GM12878 (cell line): ENCODE measurements around the gene PPP1R7. TPM values are rescaled to one million over a fixed set of nuclear protein-coding genes. Genes with fewer than 3 reads are reported as not detected.

Experiments used
- ATAC-seq: fragments of 200-7000 bp; cut with Tn5 transposase; 3 replicates; pipeline ENCODE4 v1.9.1; 2020; ENCODE audit warnings: mild to moderate bottlenecking, moderate library complexity
- BruUV-seq: library from RNA; stranded (reverse); fragments of 400-500 nt; replicated peaks from 2 replicates; lab custom pipeline; 2021; lab: Mats Ljungman, UMichigan
- CTCF ChIA-PET: fragments of 300-600 bp; sonication (Branson Sonifier 250); formaldehyde crosslinking; extraction: SDS; loops from one replicate; lab custom pipeline; 2021; ENCODE audit warnings: inconsistent platforms; lab: Yijun Ruan, JAX
- POLR2A ChIA-PET: fragments of 350-600 bp; formaldehyde crosslinking; extraction: SDS; loops from one replicate; lab custom pipeline; 2021; ENCODE audit warnings: inconsistent platforms; lab: Charles Lee
- RAD21 ChIA-PET: fragments of 300-600 bp; sonication (Branson Sonifier 250); formaldehyde crosslinking; loops from one replicate; lab custom pipeline; 2023; ENCODE audit warnings: antibody characterized with exemption; ENCODE audit not compliant: unreplicated experiment; lab: Charles Lee
- SMC1A ChIA-PET: fragments of 300-600 bp; sonication (Branson Sonifier 250); formaldehyde crosslinking; loops from one replicate; lab custom pipeline; 2023; ENCODE audit not compliant: unreplicated experiment, uncharacterized antibody; lab: Charles Lee
- DNase-seq: peaks from one replicate; pipeline ENCODE4 v3.0.0-alpha.2; 2011; ENCODE audit warnings: low read depth, low spot score
- FAIRE-seq: peaks from 3 replicates; lab custom pipeline; 2011; peaks lifted over from hg19 to GRCh38; lab: Jason Lieb, UNC
- H2AFZ ChIP-seq: 2 replicates; pipeline ENCODE4 v1.6.0; 2011; ENCODE audit warnings: low read depth, low read length, control low read depth; ENCODE audit not compliant: control insufficient read depth
- H3K27ac ChIP-seq: 2 replicates; pipeline ENCODE4 v1.5.1; 2011; ENCODE audit warnings: control low read depth; ENCODE audit not compliant: control insufficient read depth, insufficient read depth
- H3K27me3 ChIP-seq, 2 experiments: replicated peaks in 1 of 2; 2 replicates each; pipeline versions ENCODE4 v1.6.0 to v1.6.1; 2011; ENCODE audit warnings: low read length in 1 of 2; ENCODE audit not compliant: control insufficient read depth in 2 of 2, insufficient read depth in 2 of 2
- H3K36me3 ChIP-seq, 2 experiments: 2 replicates each; pipeline ENCODE4 v1.5.1; 2011; ENCODE audit warnings: low read length in 1 of 2; ENCODE audit not compliant: control insufficient read depth in 2 of 2, insufficient read depth in 2 of 2
- H3K4me1 ChIP-seq: 2 replicates; pipeline ENCODE4 v1.6.1; 2011; ENCODE audit warnings: mild to moderate bottlenecking, low read length, moderate library complexity, mixed read lengths; ENCODE audit not compliant: control insufficient read depth, insufficient read depth
- H3K4me2 ChIP-seq: 2 replicates; pipeline ENCODE4 v1.6.0; 2011; ENCODE audit warnings: control low read depth; ENCODE audit not compliant: control insufficient read depth, insufficient read depth
- H3K4me3 ChIP-seq: fragments of 200-600 bp; sonication (generic); 2 replicates; pipeline ENCODE4 v1.5.1; 2016
- H3K79me2 ChIP-seq: 2 replicates; pipeline ENCODE4 v1.6.0; 2011; ENCODE audit warnings: low read length; ENCODE audit not compliant: control insufficient read depth, insufficient read depth
- H3K9ac ChIP-seq: 2 replicates; pipeline ENCODE4 v1.8.0; 2011; ENCODE audit warnings: low read length, control low read depth, mixed read lengths; ENCODE audit not compliant: control insufficient read depth, insufficient read depth
- H3K9me3 ChIP-seq: replicated peaks from 3 replicates; pipeline ENCODE4 v1.5.1; 2011; ENCODE audit warnings: mild to moderate bottlenecking, low read length; ENCODE audit not compliant: control insufficient read depth, insufficient read depth
- H4K20me1 ChIP-seq: 2 replicates; pipeline ENCODE4 v1.6.0; 2011; ENCODE audit not compliant: control insufficient read depth, insufficient read depth
- EED ChIP-seq: sonication (generic); IDR thresholded peaks from 2 replicates; pipeline ENCODE4 v1.6.1; 2016; ENCODE audit warnings: antibody characterized with exemption, low read depth
- GATAD2B ChIP-seq: fragments of 450-650 bp; conservative IDR thresholded peaks from 2 replicates; pipeline ENCODE4 v1.6.1; 2017; ENCODE audit warnings: low read depth, mild to moderate bottlenecking, moderate library complexity
- SUPT20H ChIP-seq: IDR thresholded peaks from 2 replicates; pipeline ENCODE4 v1.6.1; 2011; ENCODE audit warnings: low read depth, mild to moderate bottlenecking, low read length, moderate library complexity, borderline replicate concordance; ENCODE audit not compliant: control insufficient read depth
- WGBS: methylation state at CpG from one replicate; pipeline ENCODE4 v1.1.6; 2016; ENCODE audit warnings: low lambda C conversion rate; ENCODE audit not compliant: insufficient replicate concordance, insufficient coverage; ENCODE audit errors: missing lambda C conversion rate; 5-methylcytosine and 5-hydroxymethylcytosine counted together
- in situ Hi-C: fragments of 300-500 bp; cut with MboI; formaldehyde crosslinking; loops from 9 replicates; pipeline ENCODE4 v1.14.3; 2018; ENCODE audit warnings: mixed read lengths
- intact Hi-C: fragments of 100-400 bp; cut with micrococcal nuclease; formaldehyde crosslinking; loops from one replicate; pipeline ENCODE4 v1.14.2; 2022; ENCODE audit not compliant: unreplicated experiment
- polyA plus RNA-seq, 11 experiments: library from polyadenylated mRNA; depleted of rRNA in 4 of 11; unstranded in 6 of 11; stranded (reverse) in 5 of 11; fragments of >200 nt; fragmentation: Nextera tagmentation in 4 of 11; fragmentation: Illumina TruSeq in 1 of 11; extraction: Ambion mirVana in 4 of 11; extraction: Trizol in 1 of 11; gene quantifications; 1 replicate in 1 of 11; 2 replicates in 10 of 11; pipeline versions ENCODE4 v1.2.1 to v1.2.3, GENCODE V29; 2011 to 2016; ENCODE audit warnings: inconsistent platforms in 2 of 11, missing spikeins in 2 of 11, low read depth in 1 of 11
- total RNA-seq, 4 experiments: library from RNA; depleted of rRNA in 3 of 4; stranded (reverse); fragments of >200 nt in 3 of 4; fragmentation: Illumina TruSeq in 1 of 4; extraction: Trizol in 1 of 4; gene quantifications; 2 replicates each; pipeline versions ENCODE4 v1.2.1 to v1.2.3, GENCODE V29; 2013 to 2021
- TF ChIP-seq, protein P1 (sequence below): fragments of 450-650 bp; formaldehyde crosslinking; IDR thresholded peaks from 2 replicates; pipeline ENCODE4 v1.4.0; 2022; ENCODE audit warnings: mild to moderate bottlenecking, moderate library complexity
- TF ChIP-seq, protein P2 (sequence below): fragments of 450-650 bp; IDR thresholded peaks from 2 replicates; pipeline ENCODE4 v1.6.1; 2017; ENCODE audit warnings: borderline replicate concordance

The PPP1R7 gene
- total and polyA plus RNA-seq, 10 of the 15 experiments (the other 5 are each of a cell fraction or from before 2014, with no cell fraction given), result 78.5 to 174 (median 93.7) TPM

DNA sequence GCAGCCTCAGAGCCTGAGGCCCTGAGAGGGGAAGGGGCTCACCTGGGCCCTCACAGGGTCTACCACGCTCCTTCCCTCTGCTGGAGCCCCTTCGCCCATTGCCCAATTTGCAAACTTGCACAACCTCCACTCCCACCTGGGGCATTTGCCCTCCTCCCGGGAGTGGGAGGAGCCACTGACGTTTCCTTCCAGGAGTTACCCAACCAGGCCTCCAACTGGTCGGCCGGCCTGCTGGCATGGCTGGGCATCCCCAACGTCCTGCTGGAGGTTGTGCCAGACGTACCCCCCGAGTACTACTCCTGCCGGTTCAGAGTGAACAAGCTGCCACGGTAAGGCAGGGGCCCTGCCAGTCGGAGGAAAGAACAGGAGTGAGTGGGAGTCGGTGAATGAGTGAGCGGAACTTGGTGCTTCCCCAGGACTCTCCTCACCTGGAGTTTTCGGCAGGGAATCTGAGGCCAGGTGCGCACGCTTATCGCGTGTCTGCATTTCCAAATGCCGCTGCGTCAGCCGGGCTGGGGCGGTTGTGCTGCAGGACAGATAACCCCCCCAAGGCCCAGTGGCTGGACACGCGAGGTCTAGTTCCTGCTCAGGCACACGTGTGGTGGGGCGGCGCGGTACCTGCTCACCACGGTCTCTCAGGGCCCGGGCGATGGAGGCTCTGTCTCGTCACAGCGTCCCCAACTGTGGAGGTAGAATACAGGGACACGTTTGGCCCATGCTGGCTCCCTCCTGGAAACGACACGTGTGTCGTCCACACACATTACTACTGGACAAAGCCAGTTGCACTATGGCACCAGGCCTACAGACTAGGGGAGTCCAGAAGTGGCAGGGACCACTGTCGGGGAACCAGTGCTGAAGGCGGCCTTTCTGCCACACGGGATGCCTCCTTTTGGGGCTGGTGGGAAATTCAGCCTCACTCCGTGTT, 49.9 kb downstream of the PPP1R7 start:
- TF ChIP-seq, protein P1, sequence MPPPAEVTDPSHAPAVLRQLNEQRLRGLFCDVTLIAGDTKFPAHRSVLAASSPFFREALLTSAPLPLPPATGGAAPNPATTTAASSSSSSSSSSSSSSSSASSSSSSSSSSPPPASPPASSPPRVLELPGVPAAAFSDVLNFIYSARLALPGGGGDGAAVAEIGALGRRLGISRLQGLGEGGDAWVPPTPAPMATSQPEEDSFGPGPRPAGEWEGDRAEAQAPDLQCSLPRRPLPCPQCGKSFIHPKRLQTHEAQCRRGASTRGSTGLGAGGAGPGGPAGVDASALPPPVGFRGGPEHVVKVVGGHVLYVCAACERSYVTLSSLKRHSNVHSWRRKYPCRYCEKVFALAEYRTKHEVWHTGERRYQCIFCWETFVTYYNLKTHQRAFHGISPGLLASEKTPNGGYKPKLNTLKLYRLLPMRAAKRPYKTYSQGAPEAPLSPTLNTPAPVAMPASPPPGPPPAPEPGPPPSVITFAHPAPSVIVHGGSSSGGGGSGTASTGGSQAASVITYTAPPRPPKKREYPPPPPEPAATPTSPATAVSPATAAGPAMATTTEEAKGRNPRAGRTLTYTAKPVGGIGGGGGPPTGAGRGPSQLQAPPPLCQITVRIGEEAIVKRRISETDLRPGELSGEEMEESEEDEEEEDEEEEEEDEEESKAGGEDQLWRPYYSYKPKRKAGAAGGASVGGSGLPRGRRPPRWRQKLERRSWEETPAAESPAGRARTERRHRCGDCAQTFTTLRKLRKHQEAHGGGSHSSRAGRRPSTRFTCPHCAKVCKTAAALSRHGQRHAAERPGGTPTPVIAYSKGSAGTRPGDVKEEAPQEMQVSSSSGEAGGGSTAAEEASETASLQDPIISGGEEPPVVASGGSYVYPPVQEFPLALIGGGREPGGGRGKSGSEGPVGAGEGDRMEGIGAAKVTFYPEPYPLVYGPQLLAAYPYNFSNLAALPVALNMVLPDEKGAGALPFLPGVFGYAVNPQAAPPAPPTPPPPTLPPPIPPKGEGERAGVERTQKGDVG (CRISPR knock-in tag), result no peak
- TF ChIP-seq EED (no peak), GATAD2B (no peak), SUPT20H (no peak)
- TF ChIP-seq, protein P2, sequence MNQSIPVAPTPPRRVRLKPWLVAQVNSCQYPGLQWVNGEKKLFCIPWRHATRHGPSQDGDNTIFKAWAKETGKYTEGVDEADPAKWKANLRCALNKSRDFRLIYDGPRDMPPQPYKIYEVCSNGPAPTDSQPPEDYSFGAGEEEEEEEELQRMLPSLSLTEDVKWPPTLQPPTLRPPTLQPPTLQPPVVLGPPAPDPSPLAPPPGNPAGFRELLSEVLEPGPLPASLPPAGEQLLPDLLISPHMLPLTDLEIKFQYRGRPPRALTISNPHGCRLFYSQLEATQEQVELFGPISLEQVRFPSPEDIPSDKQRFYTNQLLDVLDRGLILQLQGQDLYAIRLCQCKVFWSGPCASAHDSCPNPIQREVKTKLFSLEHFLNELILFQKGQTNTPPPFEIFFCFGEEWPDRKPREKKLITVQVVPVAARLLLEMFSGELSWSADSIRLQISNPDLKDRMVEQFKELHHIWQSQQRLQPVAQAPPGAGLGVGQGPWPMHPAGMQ, result no peak
- ChIA-PET SMC1A (no interaction called here), RAD21 (no interaction called here), POLR2A (no interaction called here), CTCF (no interaction called here)
- FAIRE-seq, result no peak
- H3K27ac ChIP-seq, result no peak overlapping the region
- in situ Hi-C loops, result no loop called here
- 71% methylated on average over 38 of the region's 42 CpGs for WGBS
- H4K20me1 ChIP-seq, result no peaks in the 10 kb centered on the region
- BruUV-seq, result no TSS peak
- H3K4me3 ChIP-seq, result no peak overlapping the region
- H3K79me2 ChIP-seq, result no peaks in the 10 kb centered on the region
- no peaks in the 10 kb centered on the region for H3K4me1 ChIP-seq
- H3K9me3 ChIP-seq, result no peaks in the 10 kb centered on the region
- no peaks in the 10 kb centered on the region for H3K36me3 ChIP-seq
- H3K9ac ChIP-seq, result no peak overlapping the region
- ATAC-seq, result no peak
- DNase-seq, result no peak
- no peak overlapping the region for H3K4me2 ChIP-seq
- intact Hi-C loops, result no loop called here
- H2AFZ ChIP-seq, result no peak overlapping the region
- H3K27me3 ChIP-seq, result no peaks in the 10 kb centered on the region
